ENCODE results near the gene STARD5.
"Not testable (repeated sequence)": the region's sequence is repeated elsewhere in the genome, so short reads cannot be mapped to it uniquely, and the experiment has no call there.

STARD5 gene

DNA sequence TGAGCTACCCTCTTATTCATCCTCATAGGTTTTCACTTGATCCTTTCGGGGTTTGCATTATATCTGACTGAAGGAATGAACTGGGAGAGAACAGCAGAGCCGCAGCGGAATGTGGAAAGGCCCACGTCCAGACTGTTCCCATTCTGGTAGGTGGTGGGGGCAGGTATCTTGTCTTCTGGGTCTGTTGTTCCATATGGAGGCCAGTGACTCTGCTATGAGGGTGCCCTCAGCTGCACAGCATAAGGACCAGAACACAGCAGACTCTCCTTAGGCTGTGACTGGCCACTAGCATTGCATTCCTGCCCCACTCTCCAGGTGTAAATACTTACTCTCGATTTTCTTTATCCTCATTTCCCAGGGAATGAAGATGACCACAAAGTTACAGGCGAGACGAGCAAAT lies 38.0 kb upstream of the STARD5 start:
- TF ChIP-seq, protein P1, sequence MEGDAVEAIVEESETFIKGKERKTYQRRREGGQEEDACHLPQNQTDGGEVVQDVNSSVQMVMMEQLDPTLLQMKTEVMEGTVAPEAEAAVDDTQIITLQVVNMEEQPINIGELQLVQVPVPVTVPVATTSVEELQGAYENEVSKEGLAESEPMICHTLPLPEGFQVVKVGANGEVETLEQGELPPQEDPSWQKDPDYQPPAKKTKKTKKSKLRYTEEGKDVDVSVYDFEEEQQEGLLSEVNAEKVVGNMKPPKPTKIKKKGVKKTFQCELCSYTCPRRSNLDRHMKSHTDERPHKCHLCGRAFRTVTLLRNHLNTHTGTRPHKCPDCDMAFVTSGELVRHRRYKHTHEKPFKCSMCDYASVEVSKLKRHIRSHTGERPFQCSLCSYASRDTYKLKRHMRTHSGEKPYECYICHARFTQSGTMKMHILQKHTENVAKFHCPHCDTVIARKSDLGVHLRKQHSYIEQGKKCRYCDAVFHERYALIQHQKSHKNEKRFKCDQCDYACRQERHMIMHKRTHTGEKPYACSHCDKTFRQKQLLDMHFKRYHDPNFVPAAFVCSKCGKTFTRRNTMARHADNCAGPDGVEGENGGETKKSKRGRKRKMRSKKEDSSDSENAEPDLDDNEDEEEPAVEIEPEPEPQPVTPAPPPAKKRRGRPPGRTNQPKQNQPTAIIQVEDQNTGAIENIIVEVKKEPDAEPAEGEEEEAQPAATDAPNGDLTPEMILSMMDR (IDR thresholded peaks at IDR 0.05; ENCODE audit: low read depth, low read length), result no peak

DNA sequence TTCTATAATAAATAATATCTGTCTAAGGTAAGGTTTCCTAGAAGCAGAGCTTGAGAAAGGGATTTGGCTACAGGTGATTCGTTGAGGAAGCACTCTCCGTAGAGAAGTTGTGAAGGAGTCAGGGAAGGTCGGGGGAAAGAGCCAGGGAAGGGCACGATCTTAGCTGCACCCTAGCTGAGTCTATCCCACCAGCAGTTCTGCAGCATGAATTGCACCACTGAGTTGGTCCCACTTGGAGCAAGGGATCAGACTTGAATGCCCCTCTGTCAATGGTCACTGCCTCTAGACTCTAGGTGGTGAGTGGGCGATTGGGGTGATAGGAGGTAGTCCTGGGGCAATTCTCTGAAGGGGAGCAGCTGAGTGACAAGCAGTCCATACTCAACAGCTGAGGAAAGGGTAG lies 36.5 kb upstream of the STARD5 start:
- no peak for DNase-seq (ENCODE audit: extremely low read depth, low read depth)
- TF ChIP-seq, protein P1 (IDR thresholded peaks at IDR 0.05; ENCODE audit: low read depth, low read length), result no peak

More for the DNA sequence above, 38.0 kb upstream of the STARD5 start:
- no peak for DNase-seq (ENCODE audit: extremely low read depth, low read depth)

DNA sequence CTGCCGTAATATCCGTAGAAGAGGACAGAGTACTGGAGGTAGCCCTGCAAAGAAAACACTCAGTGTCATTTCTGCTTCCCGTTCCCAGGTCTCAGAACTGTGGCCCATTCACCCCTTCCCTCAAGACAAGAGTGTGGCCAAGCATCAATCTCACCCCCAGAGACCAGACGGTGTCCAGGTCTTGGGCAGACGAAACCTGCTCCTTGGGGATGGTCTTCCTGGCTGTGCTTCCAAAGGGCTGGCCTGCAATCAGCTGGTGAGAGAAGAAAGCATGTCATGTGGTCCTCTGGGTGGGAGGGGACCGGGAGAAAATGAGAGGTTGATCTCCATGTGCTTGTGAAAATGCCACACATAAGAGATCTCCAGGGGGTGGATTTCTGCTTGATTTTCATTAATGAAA lies 34.3 kb upstream of the STARD5 start:
- TF ChIP-seq, protein P1 (IDR thresholded peaks at IDR 0.05; ENCODE audit: low read depth, low read length), result no peak
- DNase-seq (ENCODE audit: extremely low read depth, low read depth), result no peak

DNA sequence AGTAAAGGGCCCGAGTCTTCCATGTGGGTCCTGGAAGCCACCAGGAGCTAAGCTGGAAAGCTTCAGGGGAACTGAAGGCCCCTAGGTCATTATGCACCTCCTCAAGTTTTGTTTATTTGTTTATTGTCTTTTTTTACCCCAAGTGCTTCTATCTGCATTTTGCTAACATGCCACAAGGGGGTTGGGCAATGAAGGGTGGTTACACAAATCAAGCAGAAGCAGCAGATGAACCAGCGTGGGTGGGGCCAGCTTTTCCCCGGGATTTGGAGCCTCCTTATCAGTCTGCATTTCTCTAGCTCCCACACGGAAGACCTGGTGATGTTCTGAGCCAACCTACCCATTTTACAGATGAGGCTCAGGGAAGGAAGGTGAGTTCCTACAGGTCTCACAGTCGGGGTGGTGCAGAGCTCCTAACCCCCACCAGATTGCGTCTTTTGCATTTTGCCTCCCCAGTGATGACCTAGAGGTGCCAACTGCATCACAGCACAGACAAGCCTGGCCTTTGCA lies 33.3 kb upstream of the STARD5 start:
- TF ChIP-seq, protein P1 (IDR thresholded peaks at IDR 0.05; ENCODE audit: low read depth, low read length), result no peak
- DNase-seq (ENCODE audit: extremely low read depth, low read depth), result no peak

DNA sequence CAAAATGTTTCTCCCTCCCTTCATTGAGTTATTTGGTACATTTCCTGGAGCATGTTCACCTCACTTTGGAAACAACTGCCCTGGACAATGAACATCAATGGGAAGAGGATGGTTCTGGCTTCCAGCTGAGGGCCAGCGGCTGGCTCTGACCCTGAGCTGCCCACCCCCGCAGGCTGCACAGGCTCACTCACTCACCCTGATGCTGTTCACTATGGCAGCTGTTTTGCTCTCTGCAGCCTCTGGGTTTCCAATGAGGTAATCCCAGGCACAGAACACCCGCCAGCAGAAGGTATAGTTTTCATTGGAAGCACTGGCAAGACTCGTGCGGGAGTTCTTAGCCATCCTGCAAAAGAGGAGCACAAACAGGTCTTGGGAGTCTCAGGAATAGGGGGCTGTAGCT lies 32.3 kb upstream of the STARD5 start:
- DNase-seq (ENCODE audit: extremely low read depth, low read depth), result no peak
- TF ChIP-seq, protein P1 (IDR thresholded peaks at IDR 0.05; ENCODE audit: low read depth, low read length), result no peak

DNA sequence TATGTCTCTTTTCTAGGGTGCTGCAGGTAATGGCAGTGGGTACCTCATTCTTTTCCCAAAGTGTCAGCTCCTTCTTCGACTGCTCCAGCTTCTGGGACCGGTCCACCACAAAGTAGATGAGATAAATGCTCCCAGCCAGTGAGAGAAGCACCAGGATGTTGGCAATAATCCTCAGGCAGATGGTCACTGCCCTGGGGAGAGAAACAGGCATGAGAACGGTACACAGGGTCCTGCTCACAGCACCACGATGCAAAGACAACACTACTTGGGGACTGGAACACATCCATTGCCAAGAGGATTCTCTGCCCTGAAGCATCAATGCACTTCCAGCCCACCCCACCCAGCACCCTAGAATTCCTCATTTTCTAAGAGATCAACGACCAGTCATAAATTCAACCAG lies 27.7 kb upstream of the STARD5 start:
- DNase-seq (ENCODE audit: extremely low read depth, low read depth), result no peak
- TF ChIP-seq, protein P1 (IDR thresholded peaks at IDR 0.05; ENCODE audit: low read depth, low read length), result no peak

- no peak for DNase-seq (ENCODE audit: extremely low read depth, low read depth)
- TF ChIP-seq, protein P1 (IDR thresholded peaks at IDR 0.05; ENCODE audit: low read depth, low read length), result no peak
Measured at GRCh38 chr15:81349271-81349670, 25.3 kb upstream of the STARD5 start.

- DNase-seq (ENCODE audit: extremely low read depth, low read depth), result not testable (repeated sequence)
Measured at GRCh38 chr15:81348691-81349090, 24.8 kb upstream of the STARD5 start.
